Mucosa of descending colon (tissue), 3 donors: ENCODE measurements around the gene LYPD6B. TPM values are rescaled to one million over a fixed set of nuclear protein-coding genes. Genes with fewer than 3 reads are reported as not detected.

Source experiments
- ATAC-seq: fragments of 200-7000 bp; cut with Tn5 transposase; one replicate; pipeline ENCODE4 v1.9.1; 2020; ENCODE audit warnings: mild to moderate bottlenecking, moderate library complexity
- DNase-seq, 3 donors: peaks; one replicate each; pipeline ENCODE4 v3.0.0-alpha.2; 2020
- H3K36me3 ChIP-seq: fragments of 200-600 bp; one replicate; pipeline ENCODE4 v1.8.0; 2021; ENCODE audit warnings: low read depth, mild to moderate bottlenecking
- H3K4me1 ChIP-seq: fragments of 200-600 bp; one replicate; pipeline ENCODE4 v1.8.0; 2021; ENCODE audit warnings: low read depth, mild to moderate bottlenecking
- H3K4me3 ChIP-seq: fragments of 200-600 bp; one replicate; pipeline ENCODE4 v1.8.0; 2021; ENCODE audit warnings: mild to moderate bottlenecking
- H3K9me3 ChIP-seq: fragments of 200-600 bp; one replicate; pipeline ENCODE4 v1.8.0; 2021; ENCODE audit warnings: mild to moderate bottlenecking
- CTCF ChIP-seq: fragments of 200-600 bp; IDR thresholded peaks from one replicate; pipeline ENCODE4 v1.8.0; 2022; ENCODE audit warnings: antibody characterized with exemption, mild to moderate bottlenecking
- intact Hi-C, 2 donors: fragments of 100-400 bp; cut with DNase I in 1 of 2; cut with micrococcal nuclease in 1 of 2; formaldehyde crosslinking; loops; one replicate each; pipeline versions ENCODE4 v1.11.0 to v1.11.1; 2022; cut with DNase I, micrococcal nuclease
- total RNA-seq, 3 donors: library from RNA; stranded (reverse); fragmentation: NEBNext Ultra II Directional in 2 of 3; extraction: Animal tissue kit (Norgen Biotek cat#: 25700) in 2 of 3; gene quantifications; one replicate each; pipeline versions ENCODE4 v1.2.1 to v1.2.4, GENCODE V29; 2021 to 2023
- donor health status: DM: no; HTN: no; CAD: no; lungs with moderate emphysema.
- donor health status: DM: no; HTN: no; CAD: no.
- donor health status: DM: no; HTN: yes; CAD: no.

The LYPD6B gene
- total RNA-seq, 3 donors from 2014 or later = 0.28 to 1.7 (median 1.1) TPM

- no peak overlapping the region for H3K4me3 ChIP-seq
- H3K9me3 ChIP-seq = no peaks in the 10 kb centered on the region
- ATAC-seq (peak; percentile 58), DNase-seq (no peak)
- no peaks in the 10 kb centered on the region for H3K4me1 ChIP-seq
- no peak for TF ChIP-seq CTCF
- intact Hi-C loops = no loop called here
- H3K36me3 ChIP-seq = no peaks in the 10 kb centered on the region
Observed at GRCh38 chr2:149134335-149134923, 95.9 kb downstream of the LYPD6B start.

- no peak overlapping the region for H3K4me3 ChIP-seq
- no peak for DNase-seq
- no peaks in the 10 kb centered on the region for H3K4me1 ChIP-seq
- no peak for ATAC-seq
- H3K36me3 ChIP-seq = no peaks in the 10 kb centered on the region
- H3K9me3 ChIP-seq = no peaks in the 10 kb centered on the region
- intact Hi-C loops = no loop called here
- TF ChIP-seq CTCF = no peak
Observed at GRCh38 chr2:149136111-149136510, 97.6 kb downstream of the LYPD6B start.

GRCh38 chr2:149141046-149141445, 102.5 kb downstream of the LYPD6B start:
- DNase-seq = peak in 1 of 3 donors; percentile 34

GRCh38 chr2:149143734-149144133, 105.2 kb downstream of the LYPD6B start:
- Histone ChIP-seq H3K9me3 (no peaks in the 10 kb centered on the region), H3K4me3 (no peak overlapping the region), H3K4me1 (no peaks in the 10 kb centered on the region), H3K36me3 (no peaks in the 10 kb centered on the region)
- TF ChIP-seq CTCF = no peak
- intact Hi-C loops = no loop called here
- ATAC-seq (no peak), DNase-seq (no peak)

More at GRCh38 chr2:149141046-149141445, 102.5 kb downstream of the LYPD6B start:
- ATAC-seq = peak; percentile 96
- no peaks in the 10 kb centered on the region for H3K36me3 ChIP-seq
- no peaks in the 10 kb centered on the region for H3K9me3 ChIP-seq
- no peaks in the 10 kb centered on the region for H3K4me1 ChIP-seq
- H3K4me3 ChIP-seq = no peak overlapping the region
- TF ChIP-seq CTCF = no peak
- intact Hi-C loops = no loop called here

GRCh38 chr2:149145314-149146295, 107.1 kb downstream of the LYPD6B start:
- DNase-seq = no peak
- no peak overlapping the region for H3K4me3 ChIP-seq
- TF ChIP-seq CTCF = no peak
- no peaks in the 10 kb centered on the region for H3K4me1 ChIP-seq
- no peak for ATAC-seq
- intact Hi-C loops = no loop called here
- no peaks in the 10 kb centered on the region for H3K9me3 ChIP-seq
- H3K36me3 ChIP-seq = no peaks in the 10 kb centered on the region
